Fibroblast of lung (primary cell): ENCODE results near the gene KYAT1.

Experiments
- CTCF ChIP-seq, 2 donors: IDR thresholded peaks in 1 of 2; conservative IDR thresholded peaks in 1 of 2; 1 replicate in 1 of 2; 2 replicates in 1 of 2; pipeline ENCODE4 v1.5.1; 2011 to 2012; ENCODE audit warnings: low read length in 2 of 2, control low read depth in 1 of 2, inconsistent platforms in 1 of 2, low read depth in 1 of 2, mild to moderate bottlenecking in 1 of 2
- EZH2 ChIP-seq: IDR thresholded peaks from 2 replicates; pipeline ENCODE4 v1.5.1; 2012; ENCODE audit warnings: low read length, control low read depth, mild to moderate bottlenecking; ENCODE audit errors: missing control alignments

GRCh38 chr9:128862401-128862851, 19.3 kb downstream of the KYAT1 start:
- no peak for TF ChIP-seq CTCF (conservative IDR thresholded peaks at IDR 0.05 in 1 of 2, IDR thresholded peaks at IDR 0.05 in 1 of 2; ENCODE audit: low read depth in 1 of 2, low read length in 2 of 2)
- TF ChIP-seq EZH2: no peak
